Neural progenitor cell (in vitro differentiated cells): ENCODE measurements around the gene PRPF4. TPM values are rescaled to one million over a fixed set of nuclear protein-coding genes. Genes with fewer than 3 reads are reported as not detected.
"Not testable (repeated sequence)": the region's sequence is repeated elsewhere in the genome, so short reads cannot be mapped to it uniquely, and the experiment has no call there.

ENCODE experiments used
- DNase-seq: peaks from one replicate; pipeline ENCODE4 v3.0.0-alpha.2; 2016; ENCODE audit warnings: low spot score
- H2AFZ ChIP-seq: fragments of 200-600 bp; sonication (generic); replicated peaks from 2 replicates; pipeline ENCODE4 v1.6.1; 2016; ENCODE audit warnings: antibody characterized with exemption
- H3F3A ChIP-seq: fragments of 200-600 bp; sonication (generic); 2 replicates; pipeline ENCODE4 v1.6.1; 2016; ENCODE audit warnings: antibody characterized with exemption, low read depth
- H3K27ac ChIP-seq: fragments of 200-600 bp; sonication (generic); 2 replicates; pipeline ENCODE4 v1.5.1; 2016; ENCODE audit warnings: mild to moderate bottlenecking
- H3K27me3 ChIP-seq: fragments of 200-600 bp; sonication (generic); 2 replicates; pipeline ENCODE4 v1.6.1; 2016; ENCODE audit warnings: mild to moderate bottlenecking, moderate library complexity
- H3K36me3 ChIP-seq: fragments of 200-600 bp; sonication (generic); 2 replicates; pipeline ENCODE4 v1.5.1; 2016
- H3K4me1 ChIP-seq: fragments of 200-600 bp; sonication (generic); 2 replicates; pipeline ENCODE4 v1.6.1; 2016; ENCODE audit warnings: mixed run types
- H3K4me2 ChIP-seq: fragments of 200-600 bp; sonication (generic); 2 replicates; pipeline ENCODE4 v1.6.1; 2016
- H3K4me3 ChIP-seq: fragments of 200-600 bp; sonication (generic); 2 replicates; pipeline ENCODE4 v1.5.1; 2016
- H3K79me2 ChIP-seq: fragments of 200-600 bp; sonication (generic); 2 replicates; pipeline ENCODE4 v1.6.1; 2016; ENCODE audit warnings: low read depth
- H3K9ac ChIP-seq: fragments of 200-600 bp; sonication (generic); 2 replicates; pipeline ENCODE4 v1.6.1; 2016
- H3K9me3 ChIP-seq: fragments of 200-600 bp; sonication (generic); 2 replicates; pipeline ENCODE4 v1.5.1; 2016; ENCODE audit warnings: low read depth
- H4K20me1 ChIP-seq: fragments of 200-600 bp; sonication (generic); 2 replicates; pipeline ENCODE4 v1.6.1; 2016; ENCODE audit warnings: low read depth
- H3K27ac Mint-ChIP-seq: 3 replicates; pipeline ENCODE4 v1.8.0; 2021; ENCODE audit warnings: mixed read lengths
- H3K27me3 Mint-ChIP-seq: 2 replicates; pipeline ENCODE4 v1.8.0; 2022; ENCODE audit warnings: low read depth, mild to moderate bottlenecking, inconsistent platforms, moderate library complexity, mixed read lengths; ENCODE audit not compliant: insufficient read depth
- H3K36me3 Mint-ChIP-seq: 3 replicates; pipeline ENCODE4 v1.8.0; 2021; ENCODE audit warnings: mixed read lengths
- H3K4me1 Mint-ChIP-seq: 3 replicates; pipeline ENCODE4 v1.8.0; 2021; ENCODE audit warnings: mixed read lengths
- H3K4me3 Mint-ChIP-seq: 3 replicates; pipeline ENCODE4 v1.8.0; 2021; ENCODE audit warnings: mild to moderate bottlenecking, moderate library complexity, mixed read lengths
- H3K9me3 Mint-ChIP-seq: 3 replicates; pipeline ENCODE4 v1.8.0; 2020; ENCODE audit warnings: mixed read lengths
- EZH2 ChIP-seq: fragments of 200-600 bp; sonication (generic); IDR thresholded peaks from 2 replicates; pipeline ENCODE4 v1.6.1; 2017; ENCODE audit warnings: antibody characterized with exemption, mild to moderate bottlenecking, moderate library complexity
- EZH2phosphoT487 ChIP-seq: fragments of 200-600 bp; sonication (generic); IDR thresholded peaks from 2 replicates; pipeline ENCODE4 v1.6.1; 2017; ENCODE audit warnings: antibody characterized with exemption
- total RNA-seq: library from RNA; depleted of rRNA; stranded (reverse); fragments of >200 nt; gene quantifications from 2 replicates; pipeline ENCODE4 v1.2.3, GENCODE V29; 2015; ENCODE audit warnings: low replicate concordance
- TF ChIP-seq, protein P1 (sequence below): fragments of 200-600 bp; sonication (generic); IDR thresholded peaks from 2 replicates; pipeline ENCODE4 v1.5.1; 2017; ENCODE audit warnings: antibody characterized with exemption, mild to moderate bottlenecking

The PRPF4 gene
- total RNA-seq, 1 donor from 2014 or later: 28.2 TPM

DNA sequence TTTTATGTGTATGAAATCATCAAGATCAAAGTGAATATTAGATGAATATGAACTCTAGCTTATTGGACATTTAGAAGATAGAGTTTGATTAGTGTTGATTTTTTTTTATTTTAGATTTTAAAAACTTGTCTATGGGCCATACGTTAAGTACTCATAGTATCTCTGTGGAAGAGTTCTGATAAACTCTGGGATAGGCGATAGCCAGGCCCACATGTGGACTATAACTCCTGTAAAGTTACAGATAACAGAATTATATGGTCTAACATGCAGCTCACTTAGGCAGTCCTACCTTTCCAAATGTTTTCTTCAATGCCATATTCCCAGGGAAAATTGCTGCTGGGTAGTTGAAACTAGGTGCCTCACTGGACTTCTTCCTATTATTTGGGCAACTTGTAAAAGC lies 43.8 kb upstream of the PRPF4 start:
- Histone ChIP-seq H3K4me1 (no peaks in the 10 kb centered on the region), H3K4me2 (no peak overlapping the region), H3K9ac (no peak overlapping the region), H3K27ac (no peak overlapping the region), H3F3A (no peaks in the 10 kb centered on the region), H3K27me3 (no peaks in the 10 kb centered on the region), H3K79me2 (no peaks in the 10 kb centered on the region), H2AFZ (no peak overlapping the region), H3K36me3 (no peaks in the 10 kb centered on the region), H3K9me3 (no peaks in the 10 kb centered on the region), H4K20me1 (peaks cover 10% of the 10 kb centered on the region), H3K4me3 (no peak overlapping the region)
- Mint-ChIP-seq H3K4me3 (no peak overlapping the region), H3K4me1 (no peaks in the 10 kb centered on the region), H3K27me3 (peaks cover 2% of the 10 kb centered on the region), H3K36me3 (no peaks in the 10 kb centered on the region), H3K27ac (no peak overlapping the region), H3K9me3 (no peaks in the 10 kb centered on the region)
- TF ChIP-seq EZH2phosphoT487: no peak
- no peak for DNase-seq

- DNase-seq, H3K4me1 ChIP-seq, H3K4me3 Mint-ChIP-seq, H3K36me3 ChIP-seq, H3K27me3 ChIP-seq, H3K79me2 ChIP-seq, H3F3A ChIP-seq, H3K4me2 ChIP-seq, H3K4me3 ChIP-seq, H3K27ac Mint-ChIP-seq, H3K9me3 Mint-ChIP-seq, H3K4me1 Mint-ChIP-seq, H3K9me3 ChIP-seq, H3K27ac ChIP-seq, H3K27me3 Mint-ChIP-seq, H2AFZ ChIP-seq, H3K36me3 Mint-ChIP-seq, H3K9ac ChIP-seq: not testable (repeated sequence)
- peaks cover 12% of the 10 kb centered on the region for H4K20me1 ChIP-seq
These were observed 39.7 kb upstream of the PRPF4 start for GRCh38 chr9:113235701-113236255.

DNA sequence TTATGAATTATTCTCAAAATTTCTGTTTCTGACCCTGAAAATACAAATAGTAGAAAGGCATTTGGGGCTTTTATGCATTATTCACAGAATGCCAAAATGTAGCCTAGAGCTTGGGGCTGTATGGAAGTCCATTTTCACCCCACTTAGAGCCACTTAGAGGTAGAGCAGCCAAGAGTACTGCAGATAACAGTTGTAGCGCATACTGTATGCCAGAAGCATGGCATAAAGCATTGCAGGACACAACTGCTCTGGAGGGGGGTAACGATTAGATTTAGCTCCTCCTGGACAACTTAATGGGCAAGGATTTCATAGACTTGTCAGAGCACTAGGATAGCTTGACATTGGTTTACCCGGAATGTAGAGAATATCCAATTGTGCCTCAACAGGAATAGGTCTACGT lies 38.4 kb upstream of the PRPF4 start:
- Histone ChIP-seq H3K27me3 (no peaks in the 10 kb centered on the region), H3F3A (no peaks in the 10 kb centered on the region), H3K9ac (no peak overlapping the region), H3K27ac (no peak overlapping the region), H3K4me3 (no peak overlapping the region), H3K4me1 (no peaks in the 10 kb centered on the region), H3K79me2 (no peaks in the 10 kb centered on the region), H4K20me1 (peaks cover 7% of the 10 kb centered on the region), H3K4me2 (no peak overlapping the region), H2AFZ (no peak overlapping the region), H3K36me3 (no peaks in the 10 kb centered on the region), H3K9me3 (no peaks in the 10 kb centered on the region)
- Mint-ChIP-seq H3K4me3 (no peak overlapping the region), H3K9me3 (no peaks in the 10 kb centered on the region), H3K27ac (no peak overlapping the region), H3K36me3 (no peaks in the 10 kb centered on the region), H3K4me1 (no peaks in the 10 kb centered on the region), H3K27me3 (peaks cover 2% of the 10 kb centered on the region)
- no peak for DNase-seq
- no peak for TF ChIP-seq EZH2phosphoT487
- no peak for TF ChIP-seq EZH2
- TF ChIP-seq, protein P1, sequence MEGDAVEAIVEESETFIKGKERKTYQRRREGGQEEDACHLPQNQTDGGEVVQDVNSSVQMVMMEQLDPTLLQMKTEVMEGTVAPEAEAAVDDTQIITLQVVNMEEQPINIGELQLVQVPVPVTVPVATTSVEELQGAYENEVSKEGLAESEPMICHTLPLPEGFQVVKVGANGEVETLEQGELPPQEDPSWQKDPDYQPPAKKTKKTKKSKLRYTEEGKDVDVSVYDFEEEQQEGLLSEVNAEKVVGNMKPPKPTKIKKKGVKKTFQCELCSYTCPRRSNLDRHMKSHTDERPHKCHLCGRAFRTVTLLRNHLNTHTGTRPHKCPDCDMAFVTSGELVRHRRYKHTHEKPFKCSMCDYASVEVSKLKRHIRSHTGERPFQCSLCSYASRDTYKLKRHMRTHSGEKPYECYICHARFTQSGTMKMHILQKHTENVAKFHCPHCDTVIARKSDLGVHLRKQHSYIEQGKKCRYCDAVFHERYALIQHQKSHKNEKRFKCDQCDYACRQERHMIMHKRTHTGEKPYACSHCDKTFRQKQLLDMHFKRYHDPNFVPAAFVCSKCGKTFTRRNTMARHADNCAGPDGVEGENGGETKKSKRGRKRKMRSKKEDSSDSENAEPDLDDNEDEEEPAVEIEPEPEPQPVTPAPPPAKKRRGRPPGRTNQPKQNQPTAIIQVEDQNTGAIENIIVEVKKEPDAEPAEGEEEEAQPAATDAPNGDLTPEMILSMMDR: no peak

GRCh38 chr9:113238202-113238858 lies 37.1 kb upstream of the PRPF4 start:
- TF ChIP-seq EZH2 (no peak), EZH2phosphoT487 (no peak)
- TF ChIP-seq, protein P1: no peak
- H3K79me2 ChIP-seq: no peaks in the 10 kb centered on the region
- H3K9ac ChIP-seq: no peak overlapping the region
- Mint-ChIP-seq H3K4me1 (no peaks in the 10 kb centered on the region), H3K36me3 (no peaks in the 10 kb centered on the region), H3K4me3 (no peak overlapping the region), H3K9me3 (no peaks in the 10 kb centered on the region), H3K27ac (no peak overlapping the region), H3K27me3 (peaks cover 2% of the 10 kb centered on the region)
- H3K27me3 ChIP-seq: no peaks in the 10 kb centered on the region
- no peaks in the 10 kb centered on the region for H3K4me1 ChIP-seq
- no peak overlapping the region for H3K27ac ChIP-seq
- no peaks in the 10 kb centered on the region for H3K9me3 ChIP-seq
- DNase-seq: no peak
- no peak overlapping the region for H3K4me2 ChIP-seq
- no peak overlapping the region for H2AFZ ChIP-seq
- H3K4me3 ChIP-seq: no peak overlapping the region
- no peaks in the 10 kb centered on the region for H3K36me3 ChIP-seq
- peaks cover 6% of the 10 kb centered on the region for H4K20me1 ChIP-seq
- no peaks in the 10 kb centered on the region for H3F3A ChIP-seq
